Heart left ventricle (tissue), 13 donors: ENCODE results near the gene COPB1.

ENCODE experiments used
- CTCF ChIP-seq, 12 donors: fragments of 200-600 bp; sonication (generic) in 4 of 12; IDR thresholded peaks; one replicate each; pipeline versions ENCODE4 v1.5.0 to v1.8.0; 2018 to 2022; ENCODE audit warnings: antibody characterized with exemption in 12 of 12, mild to moderate bottlenecking in 5 of 12
- POLR2A ChIP-seq, 2 donors: fragments of 450-650 bp; IDR thresholded peaks; one replicate each; pipeline ENCODE4 v1.6.1; 2017; ENCODE audit warnings: antibody characterized with exemption in 2 of 2, mild to moderate bottlenecking in 2 of 2, moderate library complexity in 2 of 2
- donor health status: ischemic (EF 13 %, LVEDD 7.1; RV severe dilation, severe dysfunction).
- donor health status: DM: no; HTN: yes; CAD: no.
- donor health status: DM: no; HTN: no; CAD: no.
- donor health status: ischemic (EF 25% LVEDD 6.9; RV normal size, moderate dysfunction).
- donor health status: ischemic (EF 25% LVEDD 5.7; RV mildly dilated, moderate dysfunction).
- donor health status: ischemic (EF 35%, LVEDD 5.7; RV mildly dilated, moderate dysfunction).
- donor health status: nonischemic (EF 11% LVEDD 7.7; RV severe dilation, severe dysfunction).
- donor health status: DM: yes; HTN: yes; CAD: no.
- donor health status: PGD.
- donor health status: ischemic (EF 29% LVEDD 5.4; RV normal size, mild dysfunction).
- donor health status: nonischemic (EF 23%, LVEDD 6.1; RV moderate dilation, normal function).

GRCh38 chr11:14413307-14414069, 86.1 kb downstream of the COPB1 start:
- peak in 9 of 12 donors; percentile 8 to 49 (median 33) for TF ChIP-seq CTCF (IDR thresholded peaks at IDR 0.05)
- no peak for TF ChIP-seq POLR2A (IDR thresholded peaks at IDR 0.05)
